ENCODE measurements around the gene PDZK1. TPM values are rescaled to one million over a fixed set of nuclear protein-coding genes. Genes with fewer than 3 reads are reported as not detected.

The PDZK1 gene
- total and polyA plus RNA-seq, 5 donors, result 0.14 to 0.27 TPM; not detected in 3

- H3K9me3 ChIP-seq (ENCODE audit: control insufficient read depth, low read length), result no peaks in the 10 kb centered on the region
- H3K27me3 ChIP-seq (ENCODE audit: control insufficient read depth, insufficient read depth), result no peaks in the 10 kb centered on the region
- 56% methylated on average over 7 of the region's 7 CpGs for WGBS
- intact Hi-C loops (cut with DNase I), result no loop called here
- no peak overlapping the region for H3K27ac ChIP-seq (ENCODE audit: low read length)
- H3K4me3 ChIP-seq (ENCODE audit: low read length), result no peak overlapping the region
- DNase-seq, result no peak
- ATAC-seq, result no peak
- no peaks in the 10 kb centered on the region for H3K4me1 ChIP-seq (ENCODE audit: control insufficient read depth, insufficient read depth, low read length)
These were observed 895 bp upstream of the PDZK1 start for GRCh38 chr1:145708063-145708462.

GRCh38 chr1:145706086-145706664 is 993 bp downstream of the PDZK1 start:
- ATAC-seq, result no peak
- Histone ChIP-seq H3K27ac (ENCODE audit: low read length) (no peak overlapping the region), H3K4me1 (ENCODE audit: control insufficient read depth, insufficient read depth, low read length) (no peaks in the 10 kb centered on the region), H3K4me3 (ENCODE audit: low read length) (no peak overlapping the region), H3K9me3 (ENCODE audit: control insufficient read depth, low read length) (no peaks in the 10 kb centered on the region), H3K27me3 (ENCODE audit: control insufficient read depth, insufficient read depth) (no peaks in the 10 kb centered on the region)
- no peak for DNase-seq
- WGBS, result 71% methylated on average over 2 of the region's 2 CpGs
- intact Hi-C loops (cut with DNase I), result no loop called here

DNA sequence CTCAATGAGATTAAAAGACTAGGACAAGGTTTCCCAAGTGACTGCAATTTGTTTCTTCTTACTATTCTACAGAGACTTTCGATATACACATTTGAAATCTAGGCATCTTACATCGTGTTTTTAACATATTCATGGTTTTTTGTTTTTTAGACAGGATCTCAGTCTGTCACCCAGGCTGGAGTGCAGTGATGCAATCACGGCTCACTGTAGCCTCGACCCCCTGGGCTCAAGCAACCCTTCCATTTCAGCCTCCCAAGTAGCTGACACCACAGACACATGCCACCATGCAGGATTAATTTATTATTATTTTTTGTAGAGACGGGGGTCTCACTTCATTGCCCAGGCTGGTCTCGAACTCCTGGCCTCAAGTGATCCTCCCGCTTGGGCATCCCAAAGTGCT is 1.5 kb downstream of the PDZK1 start:
- no peak overlapping the region for H3K27ac ChIP-seq (ENCODE audit: low read length)
- no peak overlapping the region for H3K4me3 ChIP-seq (ENCODE audit: low read length)
- H3K9me3 ChIP-seq (ENCODE audit: control insufficient read depth, low read length), result no peaks in the 10 kb centered on the region
- DNase-seq (no peak), ATAC-seq (no peak)
- no peaks in the 10 kb centered on the region for H3K27me3 ChIP-seq (ENCODE audit: control insufficient read depth, insufficient read depth)
- WGBS, result 88% methylated on average over 7 of the region's 7 CpGs
- H3K4me1 ChIP-seq (ENCODE audit: control insufficient read depth, insufficient read depth, low read length), result no peaks in the 10 kb centered on the region
- intact Hi-C loops (cut with DNase I), result no loop called here

DNA sequence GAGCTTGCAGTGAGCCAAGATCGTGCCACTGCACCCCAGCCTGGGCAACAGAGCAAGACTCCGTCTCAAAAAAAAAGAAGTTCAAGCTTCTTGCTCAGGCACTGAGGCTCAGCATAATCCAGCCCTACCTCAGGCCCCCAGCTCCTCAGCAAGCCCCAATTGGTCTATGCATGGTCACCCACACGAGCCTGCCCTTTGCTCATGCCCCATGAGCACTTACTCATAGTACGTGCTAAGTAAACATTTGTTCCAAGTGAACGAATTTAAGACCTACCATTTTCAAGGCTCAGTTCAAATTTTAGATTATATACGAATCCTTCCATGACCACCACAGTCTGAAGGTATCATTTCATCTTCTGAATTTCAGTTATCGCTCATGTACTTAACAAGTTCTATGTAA is 4.3 kb downstream of the PDZK1 start:
- H3K27ac ChIP-seq (ENCODE audit: low read length), result no peak overlapping the region
- no peaks in the 10 kb centered on the region for H3K4me1 ChIP-seq (ENCODE audit: control insufficient read depth, insufficient read depth, low read length)
- H3K4me3 ChIP-seq (ENCODE audit: low read length), result no peak overlapping the region
- WGBS, result 92% methylated on average over 7 of the region's 7 CpGs
- DNase-seq (no peak), ATAC-seq (no peak)
- H3K9me3 ChIP-seq (ENCODE audit: control insufficient read depth, low read length), result no peaks in the 10 kb centered on the region
- intact Hi-C loops (cut with DNase I), result no loop called here
- H3K27me3 ChIP-seq (ENCODE audit: control insufficient read depth, insufficient read depth), result no peaks in the 10 kb centered on the region

- no peak overlapping the region for H3K4me3 ChIP-seq (ENCODE audit: low read length)
- H3K27ac ChIP-seq (ENCODE audit: low read length), result no peak overlapping the region
- ATAC-seq, result no peak
- H3K4me1 ChIP-seq (ENCODE audit: control insufficient read depth, insufficient read depth, low read length), result no peaks in the 10 kb centered on the region
- intact Hi-C loops (cut with DNase I), result no loop called here
- WGBS, result 71% methylated on average over 2 of the region's 2 CpGs
- no peak for DNase-seq
- no peaks in the 10 kb centered on the region for H3K27me3 ChIP-seq (ENCODE audit: control insufficient read depth, insufficient read depth)
- no peaks in the 10 kb centered on the region for H3K9me3 ChIP-seq (ENCODE audit: control insufficient read depth, low read length)
These were observed 5.1 kb downstream of the PDZK1 start for GRCh38 chr1:145702052-145702451.

- intact Hi-C loops (cut with DNase I), result no loop called here
- ATAC-seq (no peak), DNase-seq (no peak)
- Histone ChIP-seq H3K4me1 (ENCODE audit: control insufficient read depth, insufficient read depth, low read length) (no peaks in the 10 kb centered on the region), H3K27me3 (ENCODE audit: control insufficient read depth, insufficient read depth) (no peaks in the 10 kb centered on the region), H3K27ac (ENCODE audit: low read length) (no peak overlapping the region), H3K9me3 (ENCODE audit: control insufficient read depth, low read length) (no peaks in the 10 kb centered on the region), H3K4me3 (ENCODE audit: low read length) (no peak overlapping the region)
- 79% methylated on average over 2 of the region's 2 CpGs for WGBS
These were observed 5.8 kb downstream of the PDZK1 start for GRCh38 chr1:145701306-145701862.

GRCh38 chr1:145696630-145696960 is 10.6 kb downstream of the PDZK1 start:
- Histone ChIP-seq H3K9me3 (ENCODE audit: control insufficient read depth, low read length) (no peaks in the 10 kb centered on the region), H3K4me1 (ENCODE audit: control insufficient read depth, insufficient read depth, low read length) (no peaks in the 10 kb centered on the region), H3K4me3 (ENCODE audit: low read length) (no peak overlapping the region), H3K27ac (ENCODE audit: low read length) (no peak overlapping the region), H3K27me3 (ENCODE audit: control insufficient read depth, insufficient read depth) (no peaks in the 10 kb centered on the region)
- intact Hi-C loops (cut with DNase I), result no loop called here
- no peak for DNase-seq
- no peak for ATAC-seq
- WGBS, result 91% methylated on average over 3 of the region's 3 CpGs

DNA sequence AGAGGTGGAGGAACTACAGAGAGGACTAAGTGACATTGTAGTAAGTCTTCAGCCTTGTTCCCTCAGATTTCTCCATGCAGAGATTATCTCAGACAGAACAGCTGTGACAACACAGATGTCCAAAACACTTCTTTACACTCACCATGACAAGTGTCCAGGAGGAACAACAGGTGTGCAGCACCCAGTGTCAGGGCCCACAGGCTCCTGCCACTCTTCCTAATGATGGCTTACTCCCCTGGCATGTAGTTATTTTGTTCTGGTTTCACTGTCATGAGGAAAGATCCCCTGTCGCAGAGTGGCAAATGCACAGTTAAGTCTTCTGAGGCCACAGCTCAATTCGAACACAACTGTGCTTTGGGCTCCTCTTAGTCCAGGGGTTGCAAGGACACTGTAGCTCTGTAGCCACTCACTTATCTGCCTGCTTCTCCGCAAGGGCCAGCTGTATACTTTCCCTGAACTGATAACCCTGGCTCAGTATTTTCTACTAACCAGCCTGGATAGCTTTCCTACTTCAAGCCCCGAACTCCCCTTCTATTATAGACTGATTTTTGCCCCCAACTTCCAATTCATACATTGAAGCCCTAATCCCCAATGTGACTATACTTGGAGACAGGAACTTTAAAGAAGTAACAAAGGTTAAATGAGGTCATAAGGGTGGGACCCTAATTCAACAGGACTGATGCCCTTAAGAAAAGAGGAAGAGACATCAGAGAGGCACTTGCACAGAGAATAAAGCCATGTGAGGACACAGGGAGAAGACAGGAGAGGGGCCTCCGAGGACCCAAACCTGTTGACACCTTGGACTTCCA is 11.1 kb downstream of the PDZK1 start:
- no peaks in the 10 kb centered on the region for H3K27me3 ChIP-seq (ENCODE audit: control insufficient read depth, insufficient read depth)
- H3K4me3 ChIP-seq (ENCODE audit: low read length), result no peak overlapping the region
- H3K4me1 ChIP-seq (ENCODE audit: control insufficient read depth, insufficient read depth, low read length), result no peaks in the 10 kb centered on the region
- DNase-seq, result no peak
- intact Hi-C loops (cut with DNase I), result no loop called here
- ATAC-seq, result no peak
- no peaks in the 10 kb centered on the region for H3K9me3 ChIP-seq (ENCODE audit: control insufficient read depth, low read length)
- WGBS, result 64% methylated on average over 5 of the region's 5 CpGs
- no peak overlapping the region for H3K27ac ChIP-seq (ENCODE audit: low read length)

DNA sequence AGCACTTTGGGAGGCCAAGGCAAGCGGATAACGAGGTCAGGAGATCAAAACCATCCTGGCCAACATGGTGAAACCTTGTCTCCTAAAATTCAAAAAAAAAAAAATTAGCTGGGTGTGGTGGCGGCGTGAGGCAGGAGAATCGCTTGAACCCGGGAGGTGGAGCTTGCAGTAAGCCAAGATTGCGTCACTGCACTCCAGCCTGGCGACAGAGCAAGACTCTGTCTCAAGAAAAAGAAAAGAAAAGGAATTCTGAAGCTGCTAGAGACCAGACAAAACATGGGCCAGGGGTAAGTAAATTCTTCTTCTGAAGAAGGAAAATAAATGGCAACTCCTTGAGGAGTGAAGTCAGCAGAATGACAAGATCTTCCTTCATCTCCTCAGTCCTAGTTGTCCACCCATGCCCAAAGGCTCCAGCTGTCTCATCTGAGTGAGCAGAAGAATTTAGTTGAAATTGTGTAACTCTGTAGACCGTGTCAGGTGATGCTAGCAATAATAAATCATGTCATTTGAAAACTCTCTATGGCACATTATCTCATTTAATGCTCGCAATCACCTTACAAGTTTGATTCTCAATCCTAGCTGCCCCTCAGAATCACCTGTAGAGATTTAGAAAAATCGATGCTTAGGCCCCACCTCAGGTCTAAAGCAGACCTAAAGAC is 14.3 kb downstream of the PDZK1 start:
- H3K4me3 ChIP-seq (ENCODE audit: low read length), result no peak overlapping the region
- intact Hi-C loops (cut with DNase I), result no loop called here
- DNase-seq (no peak), ATAC-seq (no peak)
- H3K27me3 ChIP-seq (ENCODE audit: control insufficient read depth, insufficient read depth), result no peaks in the 10 kb centered on the region
- H3K4me1 ChIP-seq (ENCODE audit: control insufficient read depth, insufficient read depth, low read length), result no peaks in the 10 kb centered on the region
- 92% methylated on average over 11 of the region's 11 CpGs for WGBS
- no peak overlapping the region for H3K27ac ChIP-seq (ENCODE audit: low read length)
- H3K9me3 ChIP-seq (ENCODE audit: control insufficient read depth, low read length), result no peaks in the 10 kb centered on the region

DNA sequence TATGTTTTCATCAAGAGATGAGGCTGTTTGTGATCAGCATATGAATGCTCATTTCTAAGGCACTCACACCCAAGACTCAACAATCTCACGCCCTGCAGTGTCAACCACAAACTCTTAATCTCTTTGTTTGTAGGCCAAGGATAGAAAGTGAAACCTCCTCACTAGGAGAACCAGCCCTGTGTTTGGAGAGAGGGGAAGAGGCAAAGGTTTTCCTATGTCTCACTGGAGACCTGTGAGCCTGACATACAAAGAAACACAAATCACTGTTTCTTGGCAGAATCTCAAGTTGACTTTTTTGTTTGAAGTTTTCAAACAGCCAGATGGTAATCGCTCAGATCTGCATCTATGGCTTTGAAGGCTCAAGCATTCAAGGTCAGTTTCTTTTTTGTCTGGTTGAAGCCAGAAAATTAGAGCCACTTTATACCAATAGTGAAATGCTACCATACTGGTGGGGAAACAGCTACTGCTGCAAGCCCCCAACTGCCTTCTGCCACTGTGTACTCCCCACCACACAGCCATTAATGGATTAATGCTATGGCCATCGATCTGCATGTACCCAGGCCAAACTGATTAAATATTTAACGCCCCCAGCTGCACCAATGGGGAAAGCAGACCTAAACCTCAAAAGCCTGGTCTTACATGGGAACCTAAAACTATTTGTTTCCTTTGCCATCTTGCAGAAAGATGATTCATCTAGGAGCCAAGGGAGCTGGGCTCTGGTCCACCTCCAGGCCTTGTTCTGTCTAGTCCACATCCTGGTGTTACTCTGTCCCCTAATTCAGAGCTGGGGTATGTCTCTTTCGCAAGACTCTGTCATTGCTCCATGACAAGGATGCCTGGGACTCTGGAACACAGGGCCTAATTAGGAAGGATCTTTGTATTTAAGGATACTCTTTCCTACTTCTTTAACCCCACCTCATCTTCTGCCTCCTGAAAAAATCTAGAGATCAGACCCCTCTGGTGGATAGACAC is 16.3 kb downstream of the PDZK1 start:
- Histone ChIP-seq H3K27ac (ENCODE audit: low read length) (no peak overlapping the region), H3K27me3 (ENCODE audit: control insufficient read depth, insufficient read depth) (no peaks in the 10 kb centered on the region), H3K9me3 (ENCODE audit: control insufficient read depth, low read length) (no peaks in the 10 kb centered on the region), H3K4me3 (ENCODE audit: low read length) (no peak overlapping the region), H3K4me1 (ENCODE audit: control insufficient read depth, insufficient read depth, low read length) (no peaks in the 10 kb centered on the region)
- intact Hi-C loops (cut with DNase I), result no loop called here
- 79% methylated on average over 5 of the region's 5 CpGs for WGBS
- ATAC-seq (no peak), DNase-seq (no peak)
